GM12878 (cell line): ENCODE data around the gene UNC45A. TPM values are rescaled to one million over a fixed set of nuclear protein-coding genes. Genes with fewer than 3 reads are reported as not detected.

Experiments used
- ATAC-seq: fragments of 200-7000 bp; cut with Tn5 transposase; 3 replicates; pipeline ENCODE4 v1.9.1; 2020; ENCODE audit warnings: mild to moderate bottlenecking, moderate library complexity
- BruUV-seq: library from RNA; stranded (reverse); fragments of 400-500 nt; replicated peaks from 2 replicates; lab custom pipeline; 2021; lab: Mats Ljungman, UMichigan
- CTCF ChIA-PET: fragments of 300-600 bp; sonication (Branson Sonifier 250); formaldehyde crosslinking; extraction: SDS; loops from one replicate; lab custom pipeline; 2021; ENCODE audit warnings: inconsistent platforms; lab: Yijun Ruan, JAX
- POLR2A ChIA-PET: fragments of 350-600 bp; formaldehyde crosslinking; extraction: SDS; loops from one replicate; lab custom pipeline; 2021; ENCODE audit warnings: inconsistent platforms; lab: Charles Lee
- RAD21 ChIA-PET: fragments of 300-600 bp; sonication (Branson Sonifier 250); formaldehyde crosslinking; loops from one replicate; lab custom pipeline; 2023; ENCODE audit warnings: antibody characterized with exemption; ENCODE audit not compliant: unreplicated experiment; lab: Charles Lee
- SMC1A ChIA-PET: fragments of 300-600 bp; sonication (Branson Sonifier 250); formaldehyde crosslinking; loops from one replicate; lab custom pipeline; 2023; ENCODE audit not compliant: unreplicated experiment, uncharacterized antibody; lab: Charles Lee
- DNase-seq: peaks from one replicate; pipeline ENCODE4 v3.0.0-alpha.2; 2011; ENCODE audit warnings: low read depth, low spot score
- FAIRE-seq: peaks from 3 replicates; lab custom pipeline; 2011; peaks lifted over from hg19 to GRCh38; lab: Jason Lieb, UNC
- H2AFZ ChIP-seq: 2 replicates; pipeline ENCODE4 v1.6.0; 2011; ENCODE audit warnings: low read depth, low read length, control low read depth; ENCODE audit not compliant: control insufficient read depth
- H3K27ac ChIP-seq: 2 replicates; pipeline ENCODE4 v1.5.1; 2011; ENCODE audit warnings: control low read depth; ENCODE audit not compliant: control insufficient read depth, insufficient read depth
- H3K27me3 ChIP-seq, 2 experiments: replicated peaks in 1 of 2; 2 replicates each; pipeline versions ENCODE4 v1.6.0 to v1.6.1; 2011; ENCODE audit warnings: low read length in 1 of 2; ENCODE audit not compliant: control insufficient read depth in 2 of 2, insufficient read depth in 2 of 2
- H3K36me3 ChIP-seq, 2 experiments: 2 replicates each; pipeline ENCODE4 v1.5.1; 2011; ENCODE audit warnings: low read length in 1 of 2; ENCODE audit not compliant: control insufficient read depth in 2 of 2, insufficient read depth in 2 of 2
- H3K4me1 ChIP-seq: 2 replicates; pipeline ENCODE4 v1.6.1; 2011; ENCODE audit warnings: mild to moderate bottlenecking, low read length, moderate library complexity, mixed read lengths; ENCODE audit not compliant: control insufficient read depth, insufficient read depth
- H3K4me2 ChIP-seq: 2 replicates; pipeline ENCODE4 v1.6.0; 2011; ENCODE audit warnings: control low read depth; ENCODE audit not compliant: control insufficient read depth, insufficient read depth
- H3K4me3 ChIP-seq: fragments of 200-600 bp; sonication (generic); 2 replicates; pipeline ENCODE4 v1.5.1; 2016
- H3K79me2 ChIP-seq: 2 replicates; pipeline ENCODE4 v1.6.0; 2011; ENCODE audit warnings: low read length; ENCODE audit not compliant: control insufficient read depth, insufficient read depth
- H3K9ac ChIP-seq: 2 replicates; pipeline ENCODE4 v1.8.0; 2011; ENCODE audit warnings: low read length, control low read depth, mixed read lengths; ENCODE audit not compliant: control insufficient read depth, insufficient read depth
- H3K9me3 ChIP-seq: replicated peaks from 3 replicates; pipeline ENCODE4 v1.5.1; 2011; ENCODE audit warnings: mild to moderate bottlenecking, low read length; ENCODE audit not compliant: control insufficient read depth, insufficient read depth
- H4K20me1 ChIP-seq: 2 replicates; pipeline ENCODE4 v1.6.0; 2011; ENCODE audit not compliant: control insufficient read depth, insufficient read depth
- CHD2 ChIP-seq: IDR thresholded peaks from 2 replicates; pipeline ENCODE4 v1.6.1; 2011; ENCODE audit warnings: low read depth, low read length, improper control_type of control experiment, borderline replicate concordance
- ESRRA ChIP-seq: IDR thresholded peaks from 2 replicates; pipeline ENCODE4 v1.6.1; 2012; ENCODE audit warnings: mild to moderate bottlenecking, low read length, improper control_type of control experiment
- IRF4 ChIP-seq: IDR thresholded peaks from 2 replicates; pipeline ENCODE4 v1.6.1; 2011; ENCODE audit warnings: low read depth, low read length
- MEF2B ChIP-seq: fragments of 450-650 bp; IDR thresholded peaks from 2 replicates; pipeline ENCODE4 v1.6.1; 2018; ENCODE audit warnings: mild to moderate bottlenecking, moderate library complexity; ENCODE audit not compliant: partially characterized antibody, poor library complexity, severe bottlenecking
- MTA2 ChIP-seq: fragments of 450-650 bp; IDR thresholded peaks from 2 replicates; pipeline ENCODE4 v1.6.1; 2016; ENCODE audit warnings: low read depth, mild to moderate bottlenecking, moderate library complexity
- NRF1 ChIP-seq: conservative IDR thresholded peaks from 2 replicates; pipeline ENCODE4 v1.6.1; 2011; ENCODE audit warnings: mild to moderate bottlenecking, low read depth, low read length, improper control_type of control experiment
- POU2F2 ChIP-seq: IDR thresholded peaks from 3 replicates; pipeline ENCODE4 v1.6.1; 2011; ENCODE audit warnings: low read depth, mild to moderate bottlenecking, low read length, borderline replicate concordance
- SMAD1 ChIP-seq: fragments of 450-650 bp; IDR thresholded peaks from 2 replicates; pipeline ENCODE4 v1.6.1; 2018; ENCODE audit warnings: mild to moderate bottlenecking, low read depth; ENCODE audit not compliant: partially characterized antibody
- YBX1 ChIP-seq: fragments of 450-650 bp; IDR thresholded peaks from 2 replicates; pipeline ENCODE4 v1.6.1; 2016; ENCODE audit warnings: antibody characterized with exemption
- WGBS: methylation state at CpG from one replicate; pipeline ENCODE4 v1.1.6; 2016; ENCODE audit warnings: low lambda C conversion rate; ENCODE audit not compliant: insufficient replicate concordance, insufficient coverage; ENCODE audit errors: missing lambda C conversion rate; 5-methylcytosine and 5-hydroxymethylcytosine counted together
- in situ Hi-C: fragments of 300-500 bp; cut with MboI; formaldehyde crosslinking; loops from 9 replicates; pipeline ENCODE4 v1.14.3; 2018; ENCODE audit warnings: mixed read lengths
- intact Hi-C: fragments of 100-400 bp; cut with micrococcal nuclease; formaldehyde crosslinking; loops from one replicate; pipeline ENCODE4 v1.14.2; 2022; ENCODE audit not compliant: unreplicated experiment
- polyA plus RNA-seq, 11 experiments: library from polyadenylated mRNA; depleted of rRNA in 4 of 11; unstranded in 6 of 11; stranded (reverse) in 5 of 11; fragments of >200 nt; fragmentation: Nextera tagmentation in 4 of 11; fragmentation: Illumina TruSeq in 1 of 11; extraction: Ambion mirVana in 4 of 11; extraction: Trizol in 1 of 11; gene quantifications; 1 replicate in 1 of 11; 2 replicates in 10 of 11; pipeline versions ENCODE4 v1.2.1 to v1.2.3, GENCODE V29; 2011 to 2016; ENCODE audit warnings: inconsistent platforms in 2 of 11, missing spikeins in 2 of 11, low read depth in 1 of 11
- total RNA-seq, 4 experiments: library from RNA; depleted of rRNA in 3 of 4; stranded (reverse); fragments of >200 nt in 3 of 4; fragmentation: Illumina TruSeq in 1 of 4; extraction: Trizol in 1 of 4; gene quantifications; 2 replicates each; pipeline versions ENCODE4 v1.2.1 to v1.2.3, GENCODE V29; 2013 to 2021
- TF ChIP-seq, protein P1 (sequence below): fragments of 450-650 bp; IDR thresholded peaks from 2 replicates; pipeline ENCODE4 v1.6.1; 2016; ENCODE audit warnings: mild to moderate bottlenecking

UNC45A gene
- total and polyA plus RNA-seq, 10 of the 15 experiments (the other 5 are each of a cell fraction or from before 2014, with no cell fraction given), result 10.3 to 57.8 (median 40.5) TPM

DNA sequence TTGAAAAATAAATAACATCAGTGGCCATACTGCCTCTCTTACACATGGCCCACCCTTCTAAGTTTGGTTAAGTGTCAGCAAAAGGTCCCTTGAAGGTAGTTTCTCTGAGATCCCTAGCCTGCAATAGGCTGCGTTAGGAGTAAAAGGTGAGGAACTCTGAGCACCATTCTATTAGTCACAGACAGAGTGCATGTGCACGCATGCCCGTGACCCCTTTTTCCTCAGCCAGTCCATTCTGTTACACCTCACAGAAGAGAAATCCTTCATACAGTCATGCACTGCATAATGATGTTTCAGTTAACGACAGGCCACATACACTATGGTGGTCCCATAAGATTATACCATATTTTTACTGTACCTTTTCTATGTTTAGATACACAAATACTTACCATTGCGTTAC is 32.1 kb downstream of the UNC45A start:
- no peak overlapping the region for H3K27ac ChIP-seq
- peaks cover 32 to 43% of the 10 kb centered on the region in 2 experiments for H3K36me3 ChIP-seq
- over 99% methylated on average over 5 of the region's 5 CpGs for WGBS
- intact Hi-C loops, result no loop called here
- H3K9ac ChIP-seq, result no peak overlapping the region
- H4K20me1 ChIP-seq, result no peaks in the 10 kb centered on the region
- H3K79me2 ChIP-seq, result no peaks in the 10 kb centered on the region
- in situ Hi-C loops, result loop anchor here (25.0 kb wide), 1 partner anchor 1380 kb away; the partner anchor contains the start of gene TICRR
- DNase-seq (no peak), FAIRE-seq (no peak)
- ChIA-PET RAD21 (no interaction called here), SMC1A (no interaction called here), POLR2A (interaction anchor here (0.6 to 1.2 kb wide), 2 partner anchors 12 to 69 kb away, joined by 3 to 6 read pairs; no protein-coding TSS in a partner anchor)
- BruUV-seq, result no TSS peak
- no peaks in the 10 kb centered on the region for H3K27me3 ChIP-seq
- H3K4me3 ChIP-seq, result no peak overlapping the region
- no peaks in the 10 kb centered on the region for H3K4me1 ChIP-seq
- H3K4me2 ChIP-seq, result no peak overlapping the region
- TF ChIP-seq IRF4 (no peak), MEF2B (no peak), SMAD1 (no peak), YBX1 (no peak), CHD2 (no peak), MTA2 (no peak), NRF1 (no peak), ESRRA (no peak), POU2F2 (no peak)
- TF ChIP-seq, protein P1, sequence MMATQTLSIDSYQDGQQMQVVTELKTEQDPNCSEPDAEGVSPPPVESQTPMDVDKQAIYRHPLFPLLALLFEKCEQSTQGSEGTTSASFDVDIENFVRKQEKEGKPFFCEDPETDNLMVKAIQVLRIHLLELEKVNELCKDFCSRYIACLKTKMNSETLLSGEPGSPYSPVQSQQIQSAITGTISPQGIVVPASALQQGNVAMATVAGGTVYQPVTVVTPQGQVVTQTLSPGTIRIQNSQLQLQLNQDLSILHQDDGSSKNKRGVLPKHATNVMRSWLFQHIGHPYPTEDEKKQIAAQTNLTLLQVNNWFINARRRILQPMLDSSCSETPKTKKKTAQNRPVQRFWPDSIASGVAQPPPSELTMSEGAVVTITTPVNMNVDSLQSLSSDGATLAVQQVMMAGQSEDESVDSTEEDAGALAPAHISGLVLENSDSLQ, result no peak
- TF ChIP-seq, all 136 proteins: peak for 0
- CTCF ChIA-PET, result interaction anchor here (1.2 to 2.6 kb wide), 2 partner anchors 11 kb away, joined by 5 to 12 read pairs; partner anchors contain the start of gene RCCD1
- no peak for ATAC-seq
- H3K9me3 ChIP-seq, result no peaks in the 10 kb centered on the region
- no peak overlapping the region for H2AFZ ChIP-seq
